Measurements from ENCODE around the gene GEMIN5.
A peak's percentile ranks its signal among the peaks of the same experiment; 100 is the strongest.

Gene GEMIN5

GRCh38 chr5:154884424-154884823 is 53.6 kb downstream of the GEMIN5 start:
- no peak for ATAC-seq

- ATAC-seq = no peak
These were observed 56.0 kb downstream of the GEMIN5 start for GRCh38 chr5:154881986-154882385.

DNA sequence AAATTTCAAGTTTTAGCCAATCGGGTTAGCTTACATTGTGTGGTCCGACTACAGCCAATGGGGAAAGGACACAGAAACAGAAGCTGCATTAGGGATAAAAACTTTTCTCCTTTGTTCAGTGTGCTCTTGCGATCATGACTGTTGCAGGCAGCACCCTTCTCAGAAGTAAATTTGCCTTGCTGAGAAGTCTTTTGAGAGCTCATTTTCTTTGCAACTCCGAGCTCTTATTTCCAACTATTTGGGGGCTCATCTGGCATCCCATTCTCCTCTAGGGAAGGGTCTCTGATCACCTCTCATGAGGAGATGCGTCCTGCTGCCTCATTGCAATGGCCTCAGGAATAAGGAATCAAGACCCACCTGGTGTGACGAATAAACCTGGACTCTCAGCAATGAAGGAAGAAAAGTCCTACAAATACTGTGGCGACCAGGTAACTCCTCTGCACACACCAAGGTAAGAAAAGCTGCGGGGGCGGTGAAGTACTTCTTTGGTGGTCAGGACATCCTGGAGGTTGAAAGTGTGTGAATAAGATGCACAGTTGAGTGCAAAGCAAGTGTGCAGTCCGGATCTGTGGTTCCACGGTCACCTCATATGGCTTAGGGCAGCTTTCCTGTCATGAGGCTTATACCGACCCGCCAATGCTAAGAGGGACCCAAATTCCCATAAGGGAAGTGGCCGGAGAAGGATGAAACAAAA is 59.2 kb downstream of the GEMIN5 start:
- ATAC-seq = no peak

GRCh38 chr5:154873791-154874331 is 64.2 kb downstream of the GEMIN5 start:
- ATAC-seq = no peak

GRCh38 chr5:154871734-154872133 is 66.3 kb downstream of the GEMIN5 start:
- no peak for ATAC-seq

- no peak for ATAC-seq
These were observed 69.3 kb downstream of the GEMIN5 start for GRCh38 chr5:154868702-154869101.

DNA sequence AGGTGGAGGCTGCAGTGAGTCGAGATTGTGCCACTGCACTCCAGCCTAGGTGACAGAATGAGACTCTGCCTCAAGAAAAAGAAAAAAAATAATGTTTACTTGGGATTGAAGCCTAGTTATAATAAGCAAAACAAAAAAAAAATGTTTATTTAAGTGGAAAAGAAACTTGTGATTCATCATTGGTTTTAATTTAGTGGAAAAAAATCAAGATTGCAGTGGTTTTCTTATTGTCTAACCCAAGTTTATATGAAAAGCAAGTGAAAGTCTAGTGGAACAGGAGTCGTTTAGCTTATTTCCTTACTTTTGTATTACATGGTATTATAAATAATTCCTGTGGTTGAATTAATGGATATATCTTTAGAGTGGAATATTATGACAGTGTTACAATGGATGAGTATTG is 71.2 kb downstream of the GEMIN5 start:
- ATAC-seq = no peak

DNA sequence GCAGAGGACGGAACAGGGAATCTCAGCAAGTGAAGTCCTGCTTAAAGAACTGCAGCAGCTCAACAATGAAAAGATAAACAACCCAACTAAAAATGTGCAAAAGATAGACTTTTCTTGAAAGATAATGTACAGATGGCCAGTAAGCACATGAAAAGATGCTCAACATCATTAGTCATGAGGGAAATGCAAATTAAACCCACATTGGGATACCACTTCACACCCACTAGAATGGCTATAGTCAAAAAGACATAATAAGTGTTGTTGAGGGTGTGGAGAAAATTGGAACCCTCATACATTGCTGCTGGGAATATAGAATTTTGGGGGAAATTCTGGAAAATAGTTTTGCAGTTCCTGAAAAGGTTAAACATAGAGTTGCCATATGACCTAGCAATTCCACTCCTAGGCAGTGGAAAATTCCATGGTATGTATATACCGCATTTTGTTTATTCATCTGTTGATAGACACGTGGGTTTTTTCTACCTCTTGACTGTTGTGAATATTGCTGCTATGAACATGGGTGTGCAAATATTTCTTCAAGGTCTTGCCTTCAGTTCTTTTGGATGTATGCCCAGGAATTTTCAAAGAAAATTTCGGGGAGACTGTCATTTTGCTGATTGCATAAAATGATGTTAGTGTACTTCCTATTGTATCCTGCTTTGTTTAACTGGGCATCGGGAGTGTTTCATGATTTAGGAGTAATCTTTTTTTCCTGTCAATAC is 72.4 kb downstream of the GEMIN5 start:
- no peak for ATAC-seq

GRCh38 chr5:154863291-154864080 is 74.5 kb downstream of the GEMIN5 start:
- ATAC-seq = no peak

GRCh38 chr5:154862766-154863165 is 75.2 kb downstream of the GEMIN5 start:
- ATAC-seq = no peak

DNA sequence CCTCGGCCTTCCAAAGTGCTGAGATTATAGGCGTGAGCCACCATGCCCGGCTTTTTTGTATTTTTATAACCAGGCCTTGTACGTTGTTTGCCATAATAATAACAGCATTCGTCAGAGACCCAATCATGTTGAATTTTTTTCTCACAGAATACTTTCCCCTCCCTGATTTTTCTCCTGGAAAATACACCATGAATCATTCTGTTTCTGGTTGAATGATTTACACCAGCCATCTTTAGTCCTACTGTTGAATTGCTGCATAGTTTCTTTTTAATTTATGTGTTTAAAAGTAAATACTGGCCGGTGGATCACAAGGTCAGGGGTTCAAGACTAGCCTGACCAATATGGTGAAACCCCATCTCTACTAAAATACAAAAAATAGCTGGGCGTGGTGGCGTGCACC is 76.1 kb downstream of the GEMIN5 start:
- ATAC-seq = no peak

- ATAC-seq = no peak
These were observed 77.2 kb downstream of the GEMIN5 start for GRCh38 chr5:154860765-154861164.

- no peak for ATAC-seq
These were observed 77.9 kb downstream of the GEMIN5 start for GRCh38 chr5:154860123-154860522.

DNA sequence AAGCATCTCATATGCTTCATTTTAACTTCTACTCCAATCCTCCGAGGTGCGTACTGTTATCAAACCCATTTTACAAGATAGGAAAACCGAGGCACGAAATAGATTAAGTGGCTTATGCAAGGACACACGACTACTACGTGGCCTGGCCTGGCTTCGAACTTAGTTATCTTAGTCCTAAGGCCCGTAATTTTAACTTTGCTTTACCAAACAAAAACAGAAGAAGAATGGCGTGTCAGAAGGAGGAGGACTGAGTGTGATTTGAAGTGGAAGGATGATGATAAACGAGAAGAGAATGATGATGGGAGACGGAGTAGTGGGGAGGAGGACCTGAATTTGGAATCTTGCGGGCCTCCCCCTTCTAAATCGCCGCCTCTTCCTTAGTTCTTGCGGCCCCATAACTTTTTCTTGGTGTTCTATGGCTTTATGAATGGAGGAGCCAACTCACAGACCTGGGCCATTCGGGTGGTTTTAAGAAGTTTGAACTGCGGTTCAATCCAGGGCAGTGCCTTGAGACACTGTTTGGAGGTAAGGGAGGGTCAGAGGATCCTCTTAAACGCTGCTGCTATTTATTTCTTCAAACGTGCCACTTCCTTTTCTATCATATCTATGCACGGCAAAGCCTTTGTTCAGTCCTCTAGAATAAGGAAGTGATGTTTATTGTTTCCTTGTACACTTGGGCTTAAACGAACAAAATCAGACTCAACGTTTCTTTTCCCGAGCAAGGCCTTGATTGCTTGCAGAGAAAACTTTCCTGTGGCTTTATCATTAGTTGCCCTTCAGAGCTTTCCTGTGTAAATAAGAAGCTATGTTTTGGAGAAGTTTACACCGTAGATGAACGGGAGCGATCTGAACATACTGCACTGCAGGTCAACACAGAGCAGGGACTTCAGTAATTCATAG is 78.8 kb downstream of the GEMIN5 start:
- ATAC-seq = no peak

GRCh38 chr5:154858297-154858971 is 79.6 kb downstream of the GEMIN5 start, which contains the start of gene CNOT8:
Gene CNOT8 (plus strand): TSS chr5:154858627. CDS start chr5:154863279, 4,652 bp downstream.
- ATAC-seq = peak; percentile 90 to 93

GRCh38 chr5:154857530-154858296 is 80.3 kb downstream of the GEMIN5 start:
- ATAC-seq = peak; percentile 44 to 52

DNA sequence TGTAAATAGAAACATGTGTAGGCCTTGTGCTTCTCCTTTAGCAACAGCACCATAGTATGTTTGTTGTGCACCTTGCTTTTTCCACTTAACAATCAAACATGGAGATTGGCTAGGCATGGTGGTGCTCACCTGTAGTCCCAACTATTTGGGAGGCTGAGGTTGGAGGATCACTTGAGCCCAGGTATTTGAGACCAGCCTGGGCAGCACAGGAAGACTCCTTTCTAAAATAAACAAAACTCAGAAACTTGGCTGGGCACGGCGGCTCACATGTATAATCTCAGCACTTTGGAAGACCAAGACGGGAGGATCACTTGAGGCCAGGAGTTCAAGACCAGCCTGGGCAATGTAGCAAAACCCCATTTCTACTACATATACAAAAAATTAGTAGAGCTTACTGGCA is 86.7 kb downstream of the GEMIN5 start:
- no peak for ATAC-seq

DNA sequence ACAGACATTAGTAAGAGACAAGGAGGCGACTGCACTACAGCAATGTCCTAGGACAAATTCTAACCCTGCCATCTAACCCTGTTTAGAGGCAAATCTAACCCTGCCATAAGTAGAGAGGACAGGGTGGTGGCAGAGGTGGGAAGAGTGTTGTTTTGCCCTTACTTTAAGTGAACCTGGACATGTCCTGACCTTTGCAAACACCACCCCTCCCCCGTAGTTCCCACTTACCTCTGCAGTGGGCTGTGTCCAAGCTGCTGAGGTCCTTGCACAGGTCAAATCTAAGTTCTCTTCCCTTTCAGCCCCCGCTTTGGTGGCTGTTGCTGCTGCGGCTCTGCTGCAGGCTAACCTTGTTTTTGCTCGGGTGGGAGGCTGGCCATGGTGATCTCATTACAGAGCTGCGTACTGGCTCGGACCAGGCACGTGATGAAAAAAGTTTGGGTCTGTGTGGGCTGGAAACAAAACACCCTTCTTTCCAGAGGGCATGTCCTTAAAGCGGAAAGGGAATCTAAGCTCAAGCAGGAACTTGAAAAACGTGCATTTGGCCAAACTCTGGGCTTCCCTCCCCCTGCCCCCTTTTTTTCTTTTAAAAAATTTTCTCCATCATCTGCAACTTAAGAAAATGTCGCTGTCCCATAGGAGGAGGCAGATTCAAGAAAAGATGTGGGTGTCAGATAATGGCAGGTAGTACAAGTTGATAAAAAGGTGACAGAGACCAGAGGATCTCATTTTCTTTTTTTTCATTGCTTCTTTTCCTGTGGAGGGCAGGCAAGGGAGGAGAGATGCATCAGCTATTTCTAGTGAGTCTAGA is 87.6 kb downstream of the GEMIN5 start, which contains the start of gene FAXDC2:
TSS of gene FAXDC2 (minus strand) at position 349 of the 808 bp plus-strand sequence. CDS start 12,425 bp downstream, outside the sequence.
- ATAC-seq = no peak

- ATAC-seq = no peak
These were observed 88.2 kb downstream of the GEMIN5 start for GRCh38 chr5:154849791-154850201.
